ENCODE results near the gene FBXO11. TPM values are rescaled to one million over a fixed set of nuclear protein-coding genes. Genes with fewer than 3 reads are reported as not detected.
"Not testable (repeated sequence)": the region's sequence is repeated elsewhere in the genome, so short reads cannot be mapped to it uniquely, and the experiment has no call there.

The FBXO11 gene
- total and polyA plus RNA-seq, 4 experiments from 2014 or later, result 4.7 to 87.3 (median 48.9) TPM

- peaks cover 0 to 7% (median 2%) of the 10 kb centered on the region in 4 donors for H3K4me1 Mint-ChIP-seq
- peaks cover 3 to 9% of the 10 kb centered on the region in 2 donors for H3K27me3 Mint-ChIP-seq
- Histone ChIP-seq H3K27me3 (ENCODE audit: insufficient read depth, low read length) (no peaks in the 10 kb centered on the region), H3K4me3 (ENCODE audit: low read length in 2 of 2) (no peak overlapping the region), H3K4me1 (ENCODE audit: insufficient read depth, low read length) (no peaks in the 10 kb centered on the region), H3K9me3 (ENCODE audit: control insufficient read depth in 1 of 2, low read length in 2 of 2) (no peaks in the 10 kb centered on the region), H3K36me3 (ENCODE audit: insufficient read depth, low read length) (no peaks in the 10 kb centered on the region), H3K27ac (ENCODE audit: low read depth, low read length) (no peak overlapping the region)
- no peaks in the 10 kb centered on the region for H3K36me3 Mint-ChIP-seq
- H3K9me3 Mint-ChIP-seq, result no peaks in the 10 kb centered on the region
- intact Hi-C loops (cut with micrococcal nuclease), result no loop called here
- no peak overlapping the region for H3K4me3 Mint-ChIP-seq
- CTCF ChIA-PET (ENCODE audit: partially characterized antibody), result no interaction called here
- POLR2A ChIA-PET (ENCODE audit: partially characterized antibody), result no interaction called here
- no peak overlapping the region for H3K27ac Mint-ChIP-seq
- no peak for DNase-seq
These were observed 28.8 kb upstream of the FBXO11 start for GRCh38 chr2:47935071-47935470.

- Mint-ChIP-seq H3K36me3 (peaks cover 0 to 4% of the 10 kb centered on the region in 2 donors), H3K27me3 (no peaks in the 10 kb centered on the region), H3K4me1 (peaks cover 0 to 5% (median 2%) of the 10 kb centered on the region in 4 donors), H3K9me3 (no peaks in the 10 kb centered on the region), H3K4me3 (no peak overlapping the region), H3K27ac (peak overlapping the region in 1 of 7 donors; percentile 1)
- Histone ChIP-seq H3K36me3 (ENCODE audit: insufficient read depth, low read length) (no peaks in the 10 kb centered on the region), H3K27me3 (ENCODE audit: insufficient read depth, low read length) (no peaks in the 10 kb centered on the region), H3K27ac (ENCODE audit: low read depth, low read length) (no peak overlapping the region), H3K9me3 (ENCODE audit: control insufficient read depth in 1 of 2, low read length in 2 of 2) (no peaks in the 10 kb centered on the region), H3K4me3 (ENCODE audit: low read length in 2 of 2) (no peak overlapping the region), H3K4me1 (ENCODE audit: insufficient read depth, low read length) (no peaks in the 10 kb centered on the region)
- intact Hi-C loops (cut with micrococcal nuclease), result no loop called here
- POLR2A ChIA-PET (ENCODE audit: partially characterized antibody), result no interaction called here
- CTCF ChIA-PET (ENCODE audit: partially characterized antibody), result interaction anchor here (1.1 kb wide), 1 partner anchor 11 kb away, joined by 10 read pairs; no protein-coding TSS in a partner anchor
- no peak for DNase-seq
These were observed 11.7 kb upstream of the FBXO11 start for GRCh38 chr2:47918043-47918442.

- H3K27ac Mint-ChIP-seq, result no peak overlapping the region
- Histone ChIP-seq H3K27me3 (ENCODE audit: insufficient read depth, low read length) (no peaks in the 10 kb centered on the region), H3K36me3 (ENCODE audit: insufficient read depth, low read length) (no peaks in the 10 kb centered on the region), H3K4me3 (ENCODE audit: low read length in 2 of 2) (no peak overlapping the region), H3K4me1 (ENCODE audit: insufficient read depth, low read length) (no peaks in the 10 kb centered on the region), H3K27ac (ENCODE audit: low read depth, low read length) (no peak overlapping the region), H3K9me3 (ENCODE audit: control insufficient read depth in 1 of 2, low read length in 2 of 2) (no peaks in the 10 kb centered on the region)
- no peaks in the 10 kb centered on the region for H3K27me3 Mint-ChIP-seq
- no peak overlapping the region for H3K4me3 Mint-ChIP-seq
- peaks cover 0 to 5% (median 2%) of the 10 kb centered on the region in 4 donors for H3K4me1 Mint-ChIP-seq
- ChIA-PET POLR2A (ENCODE audit: partially characterized antibody) (no interaction called here), CTCF (ENCODE audit: partially characterized antibody) (interaction anchor here (0.7 to 1.1 kb wide), 2 partner anchors 10 to 34 kb away, joined by 3 to 10 read pairs; no protein-coding TSS in a partner anchor)
- intact Hi-C loops (cut with micrococcal nuclease), result no loop called here
- no peak for DNase-seq
- no peaks in the 10 kb centered on the region for H3K9me3 Mint-ChIP-seq
- H3K36me3 Mint-ChIP-seq, result peaks cover 0 to 4% of the 10 kb centered on the region in 2 donors
These were observed 11.1 kb upstream of the FBXO11 start for GRCh38 chr2:47917276-47917961.

- H3K4me3 Mint-ChIP-seq, result no peak overlapping the region
- no peaks in the 10 kb centered on the region for H3K9me3 Mint-ChIP-seq
- H3K27ac Mint-ChIP-seq, result peak overlapping the region in 1 of 7 donors; percentile 2
These were observed 10.1 kb upstream of the FBXO11 start for GRCh38 chr2:47916412-47916811.

GRCh38 chr2:47910662-47911061 lies 4.4 kb upstream of the FBXO11 start:
- intact Hi-C loops (cut with micrococcal nuclease); POLR2A ChIA-PET (ENCODE audit: partially characterized antibody); DNase-seq; H3K27me3 Mint-ChIP-seq; H3K4me3 ChIP-seq (ENCODE audit: low read length in 2 of 2); H3K9me3 ChIP-seq (ENCODE audit: control insufficient read depth in 1 of 2, low read length in 2 of 2); H3K36me3 ChIP-seq (ENCODE audit: insufficient read depth, low read length); H3K36me3 Mint-ChIP-seq; H3K4me3 Mint-ChIP-seq; H3K9me3 Mint-ChIP-seq; H3K27me3 ChIP-seq (ENCODE audit: insufficient read depth, low read length); H3K27ac ChIP-seq (ENCODE audit: low read depth, low read length): not testable (repeated sequence)
- H3K4me1 ChIP-seq (ENCODE audit: insufficient read depth, low read length), result peaks cover 11% of the 10 kb centered on the region
- CTCF ChIA-PET (ENCODE audit: partially characterized antibody), result interaction anchor here (1.1 kb wide), 1 partner anchor 52 kb away, joined by 3 read pairs; no protein-coding TSS in a partner anchor
- Mint-ChIP-seq H3K4me1 (peaks cover 5 to 27% (median 17%) of the 10 kb centered on the region in 4 donors), H3K27ac (peak overlapping the region in 1 of 7 donors; percentile 50)

More at GRCh38 chr2:47916412-47916811, 10.1 kb upstream of the FBXO11 start:
- no peaks in the 10 kb centered on the region for H3K27me3 Mint-ChIP-seq
- Histone ChIP-seq H3K4me3 (ENCODE audit: low read length in 2 of 2) (no peak overlapping the region), H3K27ac (ENCODE audit: low read depth, low read length) (no peak overlapping the region), H3K4me1 (ENCODE audit: insufficient read depth, low read length) (no peaks in the 10 kb centered on the region), H3K36me3 (ENCODE audit: insufficient read depth, low read length) (no peaks in the 10 kb centered on the region), H3K27me3 (ENCODE audit: insufficient read depth, low read length) (no peaks in the 10 kb centered on the region), H3K9me3 (ENCODE audit: control insufficient read depth in 1 of 2, low read length in 2 of 2) (no peaks in the 10 kb centered on the region)
- ChIA-PET POLR2A (ENCODE audit: partially characterized antibody) (interaction anchor here (1.0 kb wide), 1 partner anchor 9 kb away, joined by 3 read pairs; no protein-coding TSS in a partner anchor), CTCF (ENCODE audit: partially characterized antibody) (interaction anchor here (1.1 kb wide), 1 partner anchor 10 kb away, joined by 6 read pairs; no protein-coding TSS in a partner anchor)
- no peak for DNase-seq
- H3K36me3 Mint-ChIP-seq, result peaks cover 0 to 7% of the 10 kb centered on the region in 2 donors
- H3K4me1 Mint-ChIP-seq, result peaks cover 0 to 5% (median 2%) of the 10 kb centered on the region in 4 donors
- intact Hi-C loops (cut with micrococcal nuclease), result no loop called here

- POLR2A ChIA-PET (ENCODE audit: partially characterized antibody), result no interaction called here
- peaks cover 3 to 15% of the 10 kb centered on the region in 2 donors for H3K36me3 Mint-ChIP-seq
- H3K9me3 Mint-ChIP-seq, result peaks cover 0 to 3% (median 0%) of the 10 kb centered on the region in 8 donors
- CTCF ChIA-PET (ENCODE audit: partially characterized antibody), result interaction anchor here (2.1 kb wide), 1 partner anchor 198 kb away, joined by 6 read pairs; no protein-coding TSS in a partner anchor
- H3K4me3 Mint-ChIP-seq, result peak overlapping the region in 1 of 8 donors; percentile 18
- peaks cover 16% of the 10 kb centered on the region for H3K4me1 ChIP-seq (ENCODE audit: insufficient read depth, low read length)
- intact Hi-C loops (cut with micrococcal nuclease), result loop anchor here (5.0 to 10.0 kb wide), 4 partner anchors 104 to 994 kb away; partner anchors contain the start of genes MCFD2 and MSH2
- H3K27me3 Mint-ChIP-seq, result peaks cover 0 to 2% of the 10 kb centered on the region in 2 donors
- DNase-seq, result no peak
- H3K36me3 ChIP-seq (ENCODE audit: insufficient read depth, low read length), result no peaks in the 10 kb centered on the region
- peak overlapping the region; percentile 15 to 97 (median 62) for H3K27ac Mint-ChIP-seq
- H3K27me3 ChIP-seq (ENCODE audit: insufficient read depth, low read length), result no peaks in the 10 kb centered on the region
- H3K4me1 Mint-ChIP-seq, result peaks cover 12 to 40% (median 23%) of the 10 kb centered on the region in 4 donors
- no peak overlapping the region for H3K4me3 ChIP-seq (ENCODE audit: low read length in 2 of 2)
- H3K27ac ChIP-seq (ENCODE audit: low read depth, low read length), result no peak overlapping the region
- no peaks in the 10 kb centered on the region for H3K9me3 ChIP-seq (ENCODE audit: control insufficient read depth in 1 of 2, low read length in 2 of 2)
These were observed 2.4 kb upstream of the FBXO11 start for GRCh38 chr2:47908682-47909081.

All from CD4-positive, alpha-beta memory T cell (primary cell).